SK-N-SH (cell line): ENCODE data around the gene CEP57L1.

Source experiments
- CHD2 ChIP-seq: fragments of 150-350 bp; IDR thresholded peaks from 2 replicates; pipeline ENCODE4 v1.6.1; 2018; ENCODE audit warnings: low read length; ENCODE audit not compliant: partially characterized antibody
- FOXM1 ChIP-seq: IDR thresholded peaks from 2 replicates; pipeline ENCODE4 v1.4.0; 2012; ENCODE audit warnings: low read depth, mild to moderate bottlenecking
- MEF2A ChIP-seq: IDR thresholded peaks from 2 replicates; pipeline ENCODE4 v1.4.0; 2012; ENCODE audit warnings: low read depth, borderline replicate concordance
- MXI1 ChIP-seq: IDR thresholded peaks from 2 replicates; pipeline ENCODE4 v1.6.1; 2012; ENCODE audit warnings: mild to moderate bottlenecking, low read depth, low read length, improper control_type of control experiment
- NRF1 ChIP-seq: IDR thresholded peaks from 2 replicates; pipeline ENCODE4 v1.6.1; 2012; ENCODE audit warnings: low read depth, mild to moderate bottlenecking, low read length
- POLR2AphosphoS5 ChIP-seq: IDR thresholded peaks from 2 replicates; pipeline ENCODE4 v1.6.1; 2012; ENCODE audit warnings: low read depth, low read length
- RFX5 ChIP-seq: IDR thresholded peaks from 2 replicates; pipeline ENCODE4 v1.6.1; 2012; ENCODE audit warnings: mild to moderate bottlenecking, improper control_type of control experiment, low read length
- SIN3A ChIP-seq: IDR thresholded peaks from 2 replicates; pipeline ENCODE4 v1.6.1; 2012; ENCODE audit warnings: low read depth, mild to moderate bottlenecking, low read length, moderate library complexity, borderline replicate concordance
- TCF12 ChIP-seq: IDR thresholded peaks from 2 replicates; pipeline ENCODE4 v1.4.0; 2012
- YY1 ChIP-seq: IDR thresholded peaks from 2 replicates; pipeline ENCODE4 v1.4.0; 2012; ENCODE audit warnings: low read depth, mild to moderate bottlenecking
- TF ChIP-seq, protein P1 (sequence below): fragments of 200-600 bp; sonication (generic); IDR thresholded peaks from 2 replicates; pipeline ENCODE4 v1.6.1; 2017; ENCODE audit warnings: antibody characterized with exemption, mild to moderate bottlenecking, moderate library complexity
- TF ChIP-seq, protein P2 (sequence below): IDR thresholded peaks from 2 replicates; pipeline ENCODE4 v1.4.0; 2012; ENCODE audit warnings: low read depth

DNA sequence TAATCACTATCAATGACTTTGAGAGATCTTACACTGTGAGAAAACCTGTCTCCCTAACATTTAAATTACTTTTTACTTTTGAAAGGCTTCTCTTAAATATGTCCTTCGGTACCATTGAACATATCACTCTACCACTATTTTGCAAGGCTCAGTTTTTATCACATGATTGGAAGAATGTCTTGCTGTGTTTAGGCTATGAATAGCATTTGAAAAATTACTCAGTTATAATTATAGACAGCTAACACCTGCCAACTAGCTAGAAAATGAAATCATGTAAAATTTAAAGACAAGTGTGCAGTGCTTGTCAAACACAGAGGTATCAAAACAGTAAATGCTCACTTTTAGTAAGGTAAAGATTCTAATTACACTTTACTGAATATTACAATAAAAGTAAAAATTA is 11.7 kb upstream of the CEP57L1 start:
- TF ChIP-seq TCF12 (no peak), SIN3A (no peak), RFX5 (no peak), CHD2 (no peak), MXI1 (no peak), FOXM1 (no peak), YY1 (no peak), MEF2A (no peak), NRF1 (no peak), POLR2AphosphoS5 (no peak)
- TF ChIP-seq, protein P1, sequence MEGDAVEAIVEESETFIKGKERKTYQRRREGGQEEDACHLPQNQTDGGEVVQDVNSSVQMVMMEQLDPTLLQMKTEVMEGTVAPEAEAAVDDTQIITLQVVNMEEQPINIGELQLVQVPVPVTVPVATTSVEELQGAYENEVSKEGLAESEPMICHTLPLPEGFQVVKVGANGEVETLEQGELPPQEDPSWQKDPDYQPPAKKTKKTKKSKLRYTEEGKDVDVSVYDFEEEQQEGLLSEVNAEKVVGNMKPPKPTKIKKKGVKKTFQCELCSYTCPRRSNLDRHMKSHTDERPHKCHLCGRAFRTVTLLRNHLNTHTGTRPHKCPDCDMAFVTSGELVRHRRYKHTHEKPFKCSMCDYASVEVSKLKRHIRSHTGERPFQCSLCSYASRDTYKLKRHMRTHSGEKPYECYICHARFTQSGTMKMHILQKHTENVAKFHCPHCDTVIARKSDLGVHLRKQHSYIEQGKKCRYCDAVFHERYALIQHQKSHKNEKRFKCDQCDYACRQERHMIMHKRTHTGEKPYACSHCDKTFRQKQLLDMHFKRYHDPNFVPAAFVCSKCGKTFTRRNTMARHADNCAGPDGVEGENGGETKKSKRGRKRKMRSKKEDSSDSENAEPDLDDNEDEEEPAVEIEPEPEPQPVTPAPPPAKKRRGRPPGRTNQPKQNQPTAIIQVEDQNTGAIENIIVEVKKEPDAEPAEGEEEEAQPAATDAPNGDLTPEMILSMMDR = no peak
- TF ChIP-seq, protein P2, sequence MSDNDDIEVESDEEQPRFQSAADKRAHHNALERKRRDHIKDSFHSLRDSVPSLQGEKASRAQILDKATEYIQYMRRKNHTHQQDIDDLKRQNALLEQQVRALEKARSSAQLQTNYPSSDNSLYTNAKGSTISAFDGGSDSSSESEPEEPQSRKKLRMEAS = no peak
